ENCODE measurements around the gene PLK5. TPM values are rescaled to one million over a fixed set of nuclear protein-coding genes. Genes with fewer than 3 reads are reported as not detected.
"Not testable (repeated sequence)": the region's sequence is repeated elsewhere in the genome, so short reads cannot be mapped to it uniquely, and the experiment has no call there.

Gene PLK5
- total RNA-seq, 2 donors from 2014 or later = not detected

GRCh38 chr19:1520203-1520780 lies 3.6 kb upstream of the PLK5 start:
- Mint-ChIP-seq H3K27me3 (peaks cover 12 to 19% of the 10 kb centered on the region in 2 donors), H3K4me3 (no peak overlapping the region), H3K36me3 (peaks cover 7% of the 10 kb centered on the region), H3K9me3 (no peaks in the 10 kb centered on the region), H3K27ac (no peak overlapping the region), H3K4me1 (ENCODE audit: low read depth in 2 of 2) (peaks cover 6 to 8% of the 10 kb centered on the region in 2 donors)
- ATAC-seq (no peak), DNase-seq (ENCODE audit: low spot score) (no peak)

- DNase-seq (ENCODE audit: low spot score) (no peak), ATAC-seq (no peak)
- Mint-ChIP-seq H3K36me3 (peaks cover 7% of the 10 kb centered on the region), H3K4me1 (ENCODE audit: low read depth in 2 of 2) (peaks cover 6 to 8% of the 10 kb centered on the region in 2 donors), H3K27ac (no peak overlapping the region), H3K4me3 (no peak overlapping the region), H3K9me3 (no peaks in the 10 kb centered on the region), H3K27me3 (peaks cover 17 to 19% of the 10 kb centered on the region in 2 donors)
Measured at GRCh38 chr19:1521636-1522035, 2.2 kb upstream of the PLK5 start.

GRCh38 chr19:1522061-1522460 lies 1.8 kb upstream of the PLK5 start:
- no peaks in the 10 kb centered on the region for H3K9me3 Mint-ChIP-seq
- peaks cover 6 to 8% of the 10 kb centered on the region in 2 donors for H3K4me1 Mint-ChIP-seq (ENCODE audit: low read depth in 2 of 2)
- H3K27me3 Mint-ChIP-seq = peaks cover 17 to 18% of the 10 kb centered on the region in 2 donors
- DNase-seq (ENCODE audit: low spot score) (no peak), ATAC-seq (no peak)
- H3K27ac Mint-ChIP-seq = no peak overlapping the region
- H3K36me3 Mint-ChIP-seq = peaks cover 7% of the 10 kb centered on the region
- H3K4me3 Mint-ChIP-seq = no peak overlapping the region

- peaks cover 6 to 8% of the 10 kb centered on the region in 2 donors for H3K4me1 Mint-ChIP-seq (ENCODE audit: low read depth in 2 of 2)
- DNase-seq (ENCODE audit: low spot score) (no peak), ATAC-seq (no peak)
- H3K27ac Mint-ChIP-seq = no peak overlapping the region
- H3K36me3 Mint-ChIP-seq = peaks cover 7% of the 10 kb centered on the region
- H3K27me3 Mint-ChIP-seq = peaks cover 17 to 18% of the 10 kb centered on the region in 2 donors
- H3K9me3 Mint-ChIP-seq = no peaks in the 10 kb centered on the region
- H3K4me3 Mint-ChIP-seq = no peak overlapping the region
Measured at GRCh38 chr19:1522838-1523237, 1.0 kb upstream of the PLK5 start.

GRCh38 chr19:1524287-1524971 lies 552 bp downstream of the PLK5 start:
- Mint-ChIP-seq H3K27me3 (peaks cover 17 to 18% of the 10 kb centered on the region in 2 donors), H3K4me3 (peak overlapping the region; percentile 7), H3K9me3 (no peaks in the 10 kb centered on the region), H3K4me1 (ENCODE audit: low read depth in 2 of 2) (peaks cover 6 to 8% of the 10 kb centered on the region in 2 donors), H3K27ac (no peak overlapping the region), H3K36me3 (peaks cover 7% of the 10 kb centered on the region)
- ATAC-seq (no peak), DNase-seq (ENCODE audit: low spot score) (no peak)

- H3K36me3 Mint-ChIP-seq = peaks cover 7% of the 10 kb centered on the region
- H3K9me3 Mint-ChIP-seq = no peaks in the 10 kb centered on the region
- DNase-seq (ENCODE audit: low spot score) (no peak), ATAC-seq (no peak)
- H3K27me3 Mint-ChIP-seq = peaks cover 17 to 18% of the 10 kb centered on the region in 2 donors
- H3K4me3 Mint-ChIP-seq = peak overlapping the region; percentile 7
- H3K4me1 Mint-ChIP-seq (ENCODE audit: low read depth in 2 of 2) = peaks cover 6 to 8% of the 10 kb centered on the region in 2 donors
- no peak overlapping the region for H3K27ac Mint-ChIP-seq
Measured at GRCh38 chr19:1524972-1525325, 1.1 kb downstream of the PLK5 start.

- Mint-ChIP-seq H3K4me3 (no peak overlapping the region), H3K4me1 (ENCODE audit: low read depth in 2 of 2) (peaks cover 6 to 8% of the 10 kb centered on the region in 2 donors), H3K36me3 (peaks cover 7% of the 10 kb centered on the region), H3K27ac (no peak overlapping the region), H3K9me3 (no peaks in the 10 kb centered on the region), H3K27me3 (peaks cover 17 to 18% of the 10 kb centered on the region in 2 donors)
- ATAC-seq = no peak
- DNase-seq (ENCODE audit: low spot score) = no peak
Measured at GRCh38 chr19:1525343-1525742, 1.5 kb downstream of the PLK5 start.

- peaks cover 7% of the 10 kb centered on the region for H3K36me3 Mint-ChIP-seq
- peaks cover 17 to 18% of the 10 kb centered on the region in 2 donors for H3K27me3 Mint-ChIP-seq
- no peak overlapping the region for H3K27ac Mint-ChIP-seq
- H3K9me3 Mint-ChIP-seq = no peaks in the 10 kb centered on the region
- H3K4me3 Mint-ChIP-seq = no peak overlapping the region
- H3K4me1 Mint-ChIP-seq (ENCODE audit: low read depth in 2 of 2) = peaks cover 6 to 8% of the 10 kb centered on the region in 2 donors
- ATAC-seq (no peak), DNase-seq (ENCODE audit: low spot score) (no peak)
Measured at GRCh38 chr19:1526066-1526778, 2.3 kb downstream of the PLK5 start.

GRCh38 chr19:1526979-1527649 lies 3.2 kb downstream of the PLK5 start:
- Mint-ChIP-seq H3K27ac (no peak overlapping the region), H3K9me3 (no peaks in the 10 kb centered on the region), H3K27me3 (peaks cover 17 to 18% of the 10 kb centered on the region in 2 donors), H3K36me3 (peaks cover 7% of the 10 kb centered on the region), H3K4me1 (ENCODE audit: low read depth in 2 of 2) (peaks cover 6 to 8% of the 10 kb centered on the region in 2 donors), H3K4me3 (no peak overlapping the region)
- ATAC-seq (no peak), DNase-seq (ENCODE audit: low spot score) (no peak)

GRCh38 chr19:1527650-1528309 lies 3.9 kb downstream of the PLK5 start:
- Mint-ChIP-seq H3K36me3 (peaks cover 7% of the 10 kb centered on the region), H3K4me1 (ENCODE audit: low read depth in 2 of 2) (peaks cover 6 to 8% of the 10 kb centered on the region in 2 donors), H3K4me3 (no peak overlapping the region), H3K9me3 (no peaks in the 10 kb centered on the region), H3K27me3 (peaks cover 17 to 18% of the 10 kb centered on the region in 2 donors), H3K27ac (no peak overlapping the region)
- DNase-seq (ENCODE audit: low spot score) = no peak
- ATAC-seq = no peak

- H3K4me1 Mint-ChIP-seq (ENCODE audit: low read depth in 2 of 2) = peaks cover 6 to 8% of the 10 kb centered on the region in 2 donors
- H3K27me3 Mint-ChIP-seq = peaks cover 17 to 18% of the 10 kb centered on the region in 2 donors
- ATAC-seq (no peak), DNase-seq (ENCODE audit: low spot score) (no peak)
- H3K36me3 Mint-ChIP-seq = peaks cover 7% of the 10 kb centered on the region
- no peak overlapping the region for H3K4me3 Mint-ChIP-seq
- H3K27ac Mint-ChIP-seq = no peak overlapping the region
- no peaks in the 10 kb centered on the region for H3K9me3 Mint-ChIP-seq
Measured at GRCh38 chr19:1528596-1529429, 4.9 kb downstream of the PLK5 start.

- peaks cover 5% of the 10 kb centered on the region for H3K36me3 Mint-ChIP-seq
- DNase-seq (ENCODE audit: low spot score) (no peak), ATAC-seq (no peak)
- H3K9me3 Mint-ChIP-seq = no peaks in the 10 kb centered on the region
- H3K27me3 Mint-ChIP-seq = peaks cover 14 to 15% of the 10 kb centered on the region in 2 donors
- no peak overlapping the region for H3K4me3 Mint-ChIP-seq
- H3K4me1 Mint-ChIP-seq (ENCODE audit: low read depth in 2 of 2) = peaks cover 5 to 6% of the 10 kb centered on the region in 2 donors
- H3K27ac Mint-ChIP-seq = no peak overlapping the region
Measured at GRCh38 chr19:1529430-1529816, 5.5 kb downstream of the PLK5 start.

GRCh38 chr19:1530856-1531255 lies 7.0 kb downstream of the PLK5 start:
- H3K4me1 Mint-ChIP-seq (ENCODE audit: low read depth in 2 of 2); DNase-seq (ENCODE audit: low spot score); ATAC-seq; H3K27me3 Mint-ChIP-seq; H3K9me3 Mint-ChIP-seq; H3K4me3 Mint-ChIP-seq; H3K27ac Mint-ChIP-seq; H3K36me3 Mint-ChIP-seq: not testable (repeated sequence)
